Inflammatory macrophage treated with lipopolysaccharide for 4 hours (primary cell): Measurements from ENCODE around the gene ATAD5.
"Not testable (repeated sequence)": the region's sequence is repeated elsewhere in the genome, so short reads cannot be mapped to it uniquely, and the experiment has no call there.

Experiments
- DNase-seq: peaks from one replicate; pipeline ENCODE4 v3.0.0-alpha.2; 2020

The ATAD5 gene

GRCh38 chr17:30831663-30832437 lies at the start of gene ATAD5:
Gene ATAD5 (plus strand): TSS chr17:30831966. CDS start chr17:30832348, 382 bp downstream.
- peak; percentile 94 for DNase-seq

DNA sequence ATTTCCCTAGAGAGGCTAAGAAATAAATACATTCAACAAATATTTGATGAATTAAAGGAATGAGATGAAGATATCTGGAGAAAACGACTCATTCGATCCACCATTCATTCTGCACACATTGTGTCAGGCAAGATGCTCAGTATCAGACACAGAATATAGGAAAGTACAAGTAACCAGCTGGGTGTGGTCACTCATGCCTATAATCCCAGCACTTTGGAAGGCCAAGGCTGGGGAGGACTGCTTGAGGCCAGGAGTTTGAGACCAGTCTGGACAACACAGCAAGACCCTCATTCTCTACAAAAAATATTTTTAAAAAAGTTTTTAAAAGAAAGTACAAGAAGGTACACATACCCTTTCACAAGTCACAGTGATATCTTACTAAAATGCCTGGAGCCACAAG lies 49.6 kb upstream of the ATAD5 start:
- DNase-seq: no peak

- DNase-seq: no peak
Observed at GRCh38 chr17:30788918-30789317, 42.8 kb upstream of the ATAD5 start.

DNA sequence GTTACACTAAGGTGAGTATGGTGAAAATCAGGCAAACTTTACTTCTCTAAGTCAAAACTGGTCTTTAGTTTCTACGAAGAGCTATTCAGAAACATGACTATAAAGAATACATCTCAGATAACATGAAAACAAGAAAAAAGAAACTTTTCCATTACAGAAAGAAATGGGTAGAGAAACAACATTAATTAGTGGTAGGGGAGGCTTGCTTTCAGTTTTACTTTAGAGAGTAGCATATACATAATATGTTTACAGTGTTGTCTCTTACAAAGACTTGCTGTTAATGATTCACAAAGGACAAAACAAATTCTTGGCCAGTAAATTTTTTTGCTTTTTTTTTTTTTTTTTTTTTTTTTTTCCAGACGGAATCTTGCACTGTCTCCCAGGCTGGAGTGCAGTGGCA lies 41.5 kb upstream of the ATAD5 start:
- DNase-seq: no peak

GRCh38 chr17:30793282-30793977 lies 38.3 kb upstream of the ATAD5 start:
- no peak for DNase-seq

DNA sequence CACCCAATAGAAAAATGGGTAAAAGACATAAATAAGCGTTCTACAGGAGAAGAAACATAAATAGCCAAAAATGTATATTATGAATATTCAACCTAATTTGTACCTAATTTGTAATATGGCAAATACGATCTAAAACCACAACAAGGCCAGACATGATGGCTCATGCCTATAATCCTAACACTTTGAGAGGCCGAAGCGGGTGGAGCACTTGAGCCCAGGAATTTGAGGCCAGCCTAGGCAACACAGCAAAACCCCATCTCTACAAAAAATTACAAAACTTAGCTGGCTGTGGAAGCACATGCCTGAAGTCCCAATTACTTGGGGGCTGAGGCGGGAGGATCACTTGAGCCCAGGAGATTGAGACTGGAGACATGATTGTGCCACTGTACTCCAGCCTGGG lies 37.4 kb upstream of the ATAD5 start:
- DNase-seq: no peak

DNA sequence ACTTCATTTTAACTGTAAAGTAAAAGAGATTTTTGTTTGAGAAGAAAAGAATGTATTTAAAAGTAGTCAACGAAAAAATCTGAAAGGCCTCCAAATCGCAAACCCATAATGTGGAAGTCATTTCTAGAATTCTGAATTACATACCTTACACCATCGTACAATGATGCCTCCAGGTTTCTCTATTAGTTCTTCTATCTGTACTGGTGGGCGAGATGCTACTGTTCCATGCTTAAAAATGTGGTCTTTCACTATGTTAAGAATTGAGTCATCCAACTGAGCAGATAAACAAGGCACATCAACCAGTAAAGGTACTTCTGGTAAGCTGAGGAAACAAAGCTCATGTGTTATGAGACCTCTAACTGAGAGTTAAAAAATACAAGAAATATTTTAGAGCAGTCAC lies 35.8 kb upstream of the ATAD5 start:
- DNase-seq: no peak

- no peak for DNase-seq
Observed at GRCh38 chr17:30801671-30802070, 30.1 kb upstream of the ATAD5 start.

- peak; percentile 46 for DNase-seq
Observed at GRCh38 chr17:30805944-30806456, 25.8 kb upstream of the ATAD5 start.

GRCh38 chr17:30807896-30808295 lies 23.9 kb upstream of the ATAD5 start:
- no peak for DNase-seq

GRCh38 chr17:30808785-30809286 lies 22.9 kb upstream of the ATAD5 start:
- peak; percentile 86 for DNase-seq

DNA sequence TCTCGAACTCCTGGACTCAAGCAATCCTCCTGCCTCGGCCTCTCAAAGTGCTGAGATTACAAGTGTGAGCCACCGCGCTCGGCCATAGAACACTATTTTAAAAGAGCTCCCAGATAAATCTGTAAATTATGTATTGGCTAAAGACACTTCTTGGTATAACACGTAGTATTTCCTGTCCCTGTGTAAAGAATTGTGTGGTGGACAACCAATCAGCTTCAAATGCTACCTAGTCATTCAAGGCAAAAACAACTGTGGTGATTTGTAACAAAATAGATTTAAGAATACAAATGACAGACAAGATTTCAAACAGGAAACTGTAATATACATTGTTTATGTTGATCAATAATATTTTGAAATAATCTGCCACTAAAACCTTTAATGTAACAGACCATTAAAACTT lies 21.9 kb upstream of the ATAD5 start:
- no peak for DNase-seq

- no peak for DNase-seq
Observed at GRCh38 chr17:30812218-30813177, 19.3 kb upstream of the ATAD5 start.

- DNase-seq: not testable (repeated sequence)
Observed at GRCh38 chr17:30814236-30814635, 17.5 kb upstream of the ATAD5 start.

DNA sequence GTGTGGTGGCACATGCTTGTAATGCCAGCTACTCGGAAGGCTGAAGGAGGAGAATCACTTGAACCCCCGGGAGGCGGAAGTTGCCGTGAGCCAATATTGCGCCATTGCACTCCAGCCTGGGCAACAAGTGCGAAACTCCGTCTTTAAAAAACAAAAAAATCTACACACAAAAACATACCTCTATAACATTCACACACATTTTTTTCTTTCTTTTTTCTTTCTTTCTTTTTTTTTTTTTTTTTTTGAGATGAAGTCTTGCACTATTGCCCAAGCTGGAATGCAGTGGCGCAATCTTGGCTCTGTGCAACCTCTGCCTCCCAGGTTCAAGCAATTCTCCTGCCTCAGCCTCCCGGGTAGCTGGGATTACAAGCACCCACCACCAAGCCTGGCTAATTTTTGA lies 16.9 kb upstream of the ATAD5 start:
- DNase-seq: peak; percentile 62

- no peak for DNase-seq
Observed at GRCh38 chr17:30816165-30816564, 15.6 kb upstream of the ATAD5 start.

DNA sequence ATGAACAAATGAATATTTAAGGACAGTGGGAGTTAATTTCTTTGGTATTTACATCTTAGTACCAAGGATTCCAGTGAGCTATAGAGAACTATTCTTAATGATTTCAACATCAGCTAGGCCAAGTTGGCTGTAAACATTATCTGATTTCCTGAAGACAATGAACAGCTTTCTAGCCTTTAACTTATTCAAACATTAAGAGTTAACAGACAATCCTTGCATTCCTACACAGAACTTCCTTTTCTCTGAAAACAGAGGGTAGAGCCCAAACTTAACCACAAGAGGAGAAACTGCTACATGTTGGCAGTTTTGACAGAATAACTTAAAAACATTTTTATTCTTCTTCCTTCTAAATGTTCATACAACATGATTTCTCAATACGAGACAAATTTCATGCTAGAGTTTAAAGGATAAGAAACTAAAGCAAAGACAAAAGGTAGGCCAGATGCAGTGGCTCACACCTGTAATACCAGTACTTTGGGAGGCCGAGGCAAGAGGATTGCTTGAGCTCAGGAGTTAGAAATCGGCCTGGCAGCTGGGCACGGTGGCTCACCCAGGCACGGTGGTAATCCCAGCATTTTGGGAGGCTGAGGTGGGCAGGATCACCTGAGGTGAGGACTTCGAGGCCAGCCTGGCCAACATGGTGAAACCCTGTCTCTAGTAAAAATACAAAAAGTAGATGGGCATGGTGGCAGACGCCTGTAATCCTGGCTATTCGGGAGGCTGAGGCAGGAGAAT lies 11.6 kb upstream of the ATAD5 start:
- peak; percentile 25 for DNase-seq

DNA sequence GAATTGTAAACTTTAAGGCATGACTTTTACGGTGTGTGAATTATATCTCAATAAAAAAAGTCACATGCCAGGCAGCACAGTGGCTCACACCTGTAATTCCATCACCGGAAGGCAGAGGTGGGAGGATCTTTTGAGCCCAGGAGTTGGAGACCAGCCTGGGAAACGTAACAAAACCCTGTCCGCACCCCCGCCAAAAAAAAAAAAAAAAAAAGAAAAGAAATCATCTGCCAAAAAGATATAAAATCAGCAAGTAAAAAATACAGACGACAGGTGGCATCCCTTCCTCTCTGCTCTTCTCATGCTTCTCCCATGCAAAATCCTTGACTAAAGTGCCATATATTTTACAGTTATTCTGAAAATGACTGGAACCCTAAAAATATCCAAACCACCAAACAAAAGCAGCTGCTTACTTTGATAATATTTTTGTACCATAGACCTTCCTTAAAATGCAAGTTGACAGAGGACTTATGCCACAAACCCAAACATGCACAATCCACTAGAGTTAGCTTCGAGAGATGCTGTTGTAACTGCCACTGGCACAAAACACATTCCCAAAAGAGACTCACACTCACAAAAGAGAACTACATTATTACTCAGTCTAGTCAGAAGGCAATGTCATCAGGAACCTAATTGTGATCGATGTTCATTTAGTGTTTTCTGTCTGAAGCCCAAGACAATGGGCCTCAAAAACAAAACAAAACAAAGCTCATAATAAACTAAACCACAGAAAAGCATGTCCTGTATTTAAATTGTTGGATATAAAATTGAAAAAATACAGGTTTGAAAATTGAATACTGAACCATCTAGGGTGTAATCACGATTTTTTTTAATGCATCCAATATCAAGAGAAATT lies 9.7 kb upstream of the ATAD5 start:
- DNase-seq: peak; percentile 68

DNA sequence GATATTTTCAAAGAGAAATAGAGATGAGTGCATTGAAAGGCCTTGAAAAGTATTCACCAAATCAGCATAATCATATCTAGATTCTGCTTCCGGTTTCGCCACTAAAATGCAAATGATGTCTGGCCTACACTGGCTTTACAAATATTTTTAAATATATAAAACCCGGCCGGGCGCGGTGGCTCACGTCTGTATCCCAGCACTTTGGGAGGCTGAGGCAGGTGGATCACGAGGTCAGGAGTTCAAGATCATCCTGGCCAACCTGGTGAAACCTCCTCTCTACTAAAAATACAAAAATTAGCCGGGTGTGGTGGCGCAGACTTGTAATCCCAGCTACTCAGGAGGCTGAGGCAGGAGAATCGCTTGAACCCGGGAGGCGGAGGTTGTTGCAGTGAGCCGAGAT lies 8.8 kb upstream of the ATAD5 start:
- DNase-seq: peak; percentile 65

DNA sequence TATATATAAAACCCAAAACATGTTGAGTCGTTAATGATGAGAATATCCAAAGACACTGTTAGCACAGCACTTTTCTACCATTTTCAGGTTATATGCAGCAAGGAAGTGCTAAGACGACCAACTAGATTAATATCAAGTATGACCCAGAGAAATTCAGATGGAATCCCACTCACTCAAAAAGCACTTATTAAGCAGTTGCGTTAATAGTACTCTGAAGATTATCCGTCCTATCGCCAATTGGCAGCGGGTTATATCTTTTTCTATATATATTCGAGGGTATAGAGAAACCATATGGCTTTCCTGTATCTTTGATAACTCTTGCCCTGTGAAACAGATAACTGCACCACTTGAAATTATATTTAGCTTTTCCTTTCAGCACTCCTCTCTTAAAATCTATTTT lies 8.3 kb upstream of the ATAD5 start:
- DNase-seq: no peak

GRCh38 chr17:30824002-30824355 lies 7.8 kb upstream of the ATAD5 start:
- DNase-seq: peak; percentile 15
